Measurements from ENCODE around the gene ASB1.

DNA sequence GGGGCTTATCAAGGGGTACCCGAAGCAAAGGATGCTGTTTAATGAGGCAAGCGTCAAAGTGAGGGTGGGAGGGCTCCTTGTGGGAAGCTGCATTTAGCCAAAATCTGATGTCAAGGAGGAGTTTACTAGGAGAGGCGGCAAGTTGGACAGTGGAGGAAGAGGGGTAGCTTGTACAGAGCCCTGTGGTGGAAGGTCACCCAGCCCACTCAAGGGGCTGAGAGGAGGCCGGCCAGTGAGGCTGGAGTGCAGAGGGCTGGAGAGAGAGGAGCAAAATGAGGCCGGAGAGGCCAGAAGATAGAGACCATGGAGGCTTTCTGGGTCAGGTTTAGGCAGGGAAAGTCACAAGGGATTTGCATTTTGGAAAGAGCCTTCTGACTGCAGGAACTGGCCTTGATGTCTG is 49.5 kb downstream of the ASB1 start:
- TF ChIP-seq FOXJ3 (CRISPR knock-in tag; IDR thresholded peaks at IDR 0.05) (no peak), JUND (IDR thresholded peaks at IDR 0.05) (no peak), RFX5 (IDR thresholded peaks at IDR 0.05; ENCODE audit: low read length) (no peak), MXI1 (IDR thresholded peaks at IDR 0.05; ENCODE audit: low read depth, low read length) (no peak), POLR2AphosphoS5 (IDR thresholded peaks at IDR 0.05; ENCODE audit: low read depth, low read length) (no peak), GABPA (IDR thresholded peaks at IDR 0.05; ENCODE audit: low read depth) (no peak), YY1 (IDR thresholded peaks at IDR 0.05; ENCODE audit: low read depth) (no peak), TAF1 (IDR thresholded peaks at IDR 0.05; ENCODE audit: borderline replicate concordance, low read depth, low read length) (no peak), SIN3A (IDR thresholded peaks at IDR 0.05; ENCODE audit: borderline replicate concordance, low read depth, low read length) (no peak), EP300 (IDR thresholded peaks at IDR 0.05; ENCODE audit: borderline replicate concordance in 1 of 2, low read depth in 1 of 2, low read length in 1 of 2) (no peak), GATA2 (CRISPR knock-in tag; IDR thresholded peaks at IDR 0.05) (no peak)
- TF ChIP-seq, protein P1, sequence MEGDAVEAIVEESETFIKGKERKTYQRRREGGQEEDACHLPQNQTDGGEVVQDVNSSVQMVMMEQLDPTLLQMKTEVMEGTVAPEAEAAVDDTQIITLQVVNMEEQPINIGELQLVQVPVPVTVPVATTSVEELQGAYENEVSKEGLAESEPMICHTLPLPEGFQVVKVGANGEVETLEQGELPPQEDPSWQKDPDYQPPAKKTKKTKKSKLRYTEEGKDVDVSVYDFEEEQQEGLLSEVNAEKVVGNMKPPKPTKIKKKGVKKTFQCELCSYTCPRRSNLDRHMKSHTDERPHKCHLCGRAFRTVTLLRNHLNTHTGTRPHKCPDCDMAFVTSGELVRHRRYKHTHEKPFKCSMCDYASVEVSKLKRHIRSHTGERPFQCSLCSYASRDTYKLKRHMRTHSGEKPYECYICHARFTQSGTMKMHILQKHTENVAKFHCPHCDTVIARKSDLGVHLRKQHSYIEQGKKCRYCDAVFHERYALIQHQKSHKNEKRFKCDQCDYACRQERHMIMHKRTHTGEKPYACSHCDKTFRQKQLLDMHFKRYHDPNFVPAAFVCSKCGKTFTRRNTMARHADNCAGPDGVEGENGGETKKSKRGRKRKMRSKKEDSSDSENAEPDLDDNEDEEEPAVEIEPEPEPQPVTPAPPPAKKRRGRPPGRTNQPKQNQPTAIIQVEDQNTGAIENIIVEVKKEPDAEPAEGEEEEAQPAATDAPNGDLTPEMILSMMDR (IDR thresholded peaks at IDR 0.05): no peak
- TF ChIP-seq, protein P2, sequence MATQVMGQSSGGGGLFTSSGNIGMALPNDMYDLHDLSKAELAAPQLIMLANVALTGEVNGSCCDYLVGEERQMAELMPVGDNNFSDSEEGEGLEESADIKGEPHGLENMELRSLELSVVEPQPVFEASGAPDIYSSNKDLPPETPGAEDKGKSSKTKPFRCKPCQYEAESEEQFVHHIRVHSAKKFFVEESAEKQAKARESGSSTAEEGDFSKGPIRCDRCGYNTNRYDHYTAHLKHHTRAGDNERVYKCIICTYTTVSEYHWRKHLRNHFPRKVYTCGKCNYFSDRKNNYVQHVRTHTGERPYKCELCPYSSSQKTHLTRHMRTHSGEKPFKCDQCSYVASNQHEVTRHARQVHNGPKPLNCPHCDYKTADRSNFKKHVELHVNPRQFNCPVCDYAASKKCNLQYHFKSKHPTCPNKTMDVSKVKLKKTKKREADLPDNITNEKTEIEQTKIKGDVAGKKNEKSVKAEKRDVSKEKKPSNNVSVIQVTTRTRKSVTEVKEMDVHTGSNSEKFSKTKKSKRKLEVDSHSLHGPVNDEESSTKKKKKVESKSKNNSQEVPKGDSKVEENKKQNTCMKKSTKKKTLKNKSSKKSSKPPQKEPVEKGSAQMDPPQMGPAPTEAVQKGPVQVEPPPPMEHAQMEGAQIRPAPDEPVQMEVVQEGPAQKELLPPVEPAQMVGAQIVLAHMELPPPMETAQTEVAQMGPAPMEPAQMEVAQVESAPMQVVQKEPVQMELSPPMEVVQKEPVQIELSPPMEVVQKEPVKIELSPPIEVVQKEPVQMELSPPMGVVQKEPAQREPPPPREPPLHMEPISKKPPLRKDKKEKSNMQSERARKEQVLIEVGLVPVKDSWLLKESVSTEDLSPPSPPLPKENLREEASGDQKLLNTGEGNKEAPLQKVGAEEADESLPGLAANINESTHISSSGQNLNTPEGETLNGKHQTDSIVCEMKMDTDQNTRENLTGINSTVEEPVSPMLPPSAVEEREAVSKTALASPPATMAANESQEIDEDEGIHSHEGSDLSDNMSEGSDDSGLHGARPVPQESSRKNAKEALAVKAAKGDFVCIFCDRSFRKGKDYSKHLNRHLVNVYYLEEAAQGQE (IDR thresholded peaks at IDR 0.05; ENCODE audit: low read depth, low read length): no peak

Measured in SK-N-SH (cell line).